Cardiac muscle cell (in vitro differentiated cells and primary cell): ENCODE data around the gene LRMDA. TPM values are rescaled to one million over a fixed set of nuclear protein-coding genes. Genes with fewer than 3 reads are reported as not detected.

Experiments used
- DNase-seq, 2 donors: peaks; one replicate each; pipeline versions ENCODE4 v3.0.0 to v3.0.0-alpha.2; 2010 to 2017; ENCODE audit warnings: low read depth in 1 of 2, low spot score in 1 of 2
- H3K27ac ChIP-seq: fragments of 200-600 bp; sonication (generic); 2 replicates; pipeline ENCODE4 v1.5.1; 2016
- H3K27me3 ChIP-seq: fragments of 200-600 bp; sonication (generic); 2 replicates; pipeline ENCODE4 v1.6.0; 2016; ENCODE audit warnings: control low read depth
- H3K36me3 ChIP-seq: fragments of 200-600 bp; sonication (generic); 2 replicates; pipeline ENCODE4 v1.5.1; 2016; ENCODE audit warnings: control low read depth
- H3K4me1 ChIP-seq: fragments of 200-600 bp; sonication (generic); 2 replicates; pipeline ENCODE4 v1.8.1; 2017; ENCODE audit warnings: low read depth, mild to moderate bottlenecking, mixed run types
- H3K4me3 ChIP-seq: fragments of 200-600 bp; sonication (generic); 2 replicates; pipeline ENCODE4 v1.5.1; 2016; ENCODE audit warnings: mild to moderate bottlenecking
- H3K9me3 ChIP-seq: fragments of 200-600 bp; sonication (generic); 2 replicates; pipeline ENCODE4 v1.5.1; 2017; ENCODE audit warnings: low read depth, mild to moderate bottlenecking, control low read depth
- polyA plus RNA-seq: library from polyadenylated mRNA; unstranded; fragments of >200 nt; fragmentation: Nextera tagmentation; extraction: Ambion mirVana; gene quantifications from 2 replicates; pipeline ENCODE4 v1.2.1, GENCODE V29; 2016
- total RNA-seq: library from RNA; depleted of rRNA; stranded (reverse); fragments of >200 nt; gene quantifications from 2 replicates; pipeline ENCODE4 v1.2.3, GENCODE V29; 2016
- TF ChIP-seq, protein P1 (sequence below): IDR thresholded peaks from 2 replicates; pipeline ENCODE4 v1.5.1; 2012; ENCODE audit warnings: low read depth, mild to moderate bottlenecking, low read length

Gene LRMDA
- total and polyA plus RNA-seq, 2 experiments from 2014 or later = 6.2 to 11.7 TPM

- peak in 1 of 2 donors; percentile 43 for DNase-seq
- peak overlapping the region; percentile 71 for H3K4me3 ChIP-seq
- peaks cover 8% of the 10 kb centered on the region for H3K4me1 ChIP-seq
- no peaks in the 10 kb centered on the region for H3K36me3 ChIP-seq
- H3K9me3 ChIP-seq = no peaks in the 10 kb centered on the region
- TF ChIP-seq, protein P1, sequence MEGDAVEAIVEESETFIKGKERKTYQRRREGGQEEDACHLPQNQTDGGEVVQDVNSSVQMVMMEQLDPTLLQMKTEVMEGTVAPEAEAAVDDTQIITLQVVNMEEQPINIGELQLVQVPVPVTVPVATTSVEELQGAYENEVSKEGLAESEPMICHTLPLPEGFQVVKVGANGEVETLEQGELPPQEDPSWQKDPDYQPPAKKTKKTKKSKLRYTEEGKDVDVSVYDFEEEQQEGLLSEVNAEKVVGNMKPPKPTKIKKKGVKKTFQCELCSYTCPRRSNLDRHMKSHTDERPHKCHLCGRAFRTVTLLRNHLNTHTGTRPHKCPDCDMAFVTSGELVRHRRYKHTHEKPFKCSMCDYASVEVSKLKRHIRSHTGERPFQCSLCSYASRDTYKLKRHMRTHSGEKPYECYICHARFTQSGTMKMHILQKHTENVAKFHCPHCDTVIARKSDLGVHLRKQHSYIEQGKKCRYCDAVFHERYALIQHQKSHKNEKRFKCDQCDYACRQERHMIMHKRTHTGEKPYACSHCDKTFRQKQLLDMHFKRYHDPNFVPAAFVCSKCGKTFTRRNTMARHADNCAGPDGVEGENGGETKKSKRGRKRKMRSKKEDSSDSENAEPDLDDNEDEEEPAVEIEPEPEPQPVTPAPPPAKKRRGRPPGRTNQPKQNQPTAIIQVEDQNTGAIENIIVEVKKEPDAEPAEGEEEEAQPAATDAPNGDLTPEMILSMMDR = no peak
- H3K27ac ChIP-seq = no peak overlapping the region
- H3K27me3 ChIP-seq = peaks cover 78% of the 10 kb centered on the region
Measured at GRCh38 chr10:75410132-75411005, 21.1 kb upstream of the LRMDA start.

- H3K27me3 ChIP-seq = peaks cover 90% of the 10 kb centered on the region
- no peak overlapping the region for H3K4me3 ChIP-seq
- H3K36me3 ChIP-seq = no peaks in the 10 kb centered on the region
- H3K4me1 ChIP-seq = no peaks in the 10 kb centered on the region
- H3K9me3 ChIP-seq = no peaks in the 10 kb centered on the region
- no peak for DNase-seq
- TF ChIP-seq, protein P1 = no peak
- no peak overlapping the region for H3K27ac ChIP-seq
Measured at GRCh38 chr10:75414527-75414926, 16.9 kb upstream of the LRMDA start.

DNA sequence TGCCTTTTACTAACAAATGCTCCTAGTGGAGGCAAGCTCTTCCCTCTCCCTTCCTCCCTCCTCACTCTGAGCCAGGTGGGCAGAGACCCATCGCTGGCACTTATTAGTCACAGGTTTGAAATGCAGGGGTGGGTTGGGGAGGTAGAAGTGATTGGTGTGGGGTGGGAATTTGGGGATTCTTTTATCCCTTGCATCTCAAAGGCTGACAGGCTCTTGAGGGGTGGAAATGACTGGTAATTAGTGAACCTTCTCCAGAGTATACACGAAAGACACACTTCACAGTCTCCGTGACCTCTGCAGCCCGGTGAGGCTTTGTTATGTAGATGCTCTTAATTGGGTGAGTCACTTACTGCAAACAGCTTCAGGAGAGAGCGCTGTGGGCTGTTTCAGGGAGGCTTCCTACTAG is 13.9 kb upstream of the LRMDA start:
- H3K4me3 ChIP-seq = no peak overlapping the region
- no peak for DNase-seq
- H3K27ac ChIP-seq = no peak overlapping the region
- TF ChIP-seq, protein P1 = no peak
- H3K9me3 ChIP-seq = no peaks in the 10 kb centered on the region
- no peaks in the 10 kb centered on the region for H3K4me1 ChIP-seq
- H3K27me3 ChIP-seq = peaks cover 73% of the 10 kb centered on the region
- H3K36me3 ChIP-seq = no peaks in the 10 kb centered on the region

GRCh38 chr10:75418293-75418692 is 13.1 kb upstream of the LRMDA start:
- H3K9me3 ChIP-seq = no peaks in the 10 kb centered on the region
- no peak for DNase-seq
- peaks cover 67% of the 10 kb centered on the region for H3K27me3 ChIP-seq
- H3K36me3 ChIP-seq = no peaks in the 10 kb centered on the region
- no peak overlapping the region for H3K27ac ChIP-seq
- TF ChIP-seq, protein P1 = no peak
- H3K4me1 ChIP-seq = no peaks in the 10 kb centered on the region
- no peak overlapping the region for H3K4me3 ChIP-seq

GRCh38 chr10:75418712-75419111 is 12.7 kb upstream of the LRMDA start:
- no peaks in the 10 kb centered on the region for H3K9me3 ChIP-seq
- H3K27ac ChIP-seq = no peak overlapping the region
- DNase-seq = no peak
- H3K36me3 ChIP-seq = no peaks in the 10 kb centered on the region
- H3K4me1 ChIP-seq = no peaks in the 10 kb centered on the region
- TF ChIP-seq, protein P1 = no peak
- peaks cover 64% of the 10 kb centered on the region for H3K27me3 ChIP-seq
- no peak overlapping the region for H3K4me3 ChIP-seq
